Smooth muscle cell of the coronary artery (primary cell): ENCODE measurements around the gene ASNS. TPM values are rescaled to one million over a fixed set of nuclear protein-coding genes. Genes with fewer than 3 reads are reported as not detected.

Experiments
- total RNA-seq: library from RNA; depleted of rRNA; stranded (reverse); fragments of >200 nt; gene quantifications from 2 replicates; pipeline ENCODE4 v1.2.3, GENCODE V29; 2014; ENCODE audit warnings: low replicate concordance

ASNS gene
- 9.7 and 58.9 TPM in 2 replicates for total RNA-seq

GRCh38 chr7:97872025-97872669 is at the start of gene ASNS:
ASNS (minus strand) TSS chr7:97872408; CDS start chr7:97869156, 3,252 bp downstream.

Other genes starting within 250 kb of the ASNS start
- gene TAC1, start 140.3 kb downstream of the ASNS start, total RNA-seq: not detected in 2 replicates
- not detected in 2 replicates for gene OCM2, start 117.8 kb upstream of the ASNS start, total RNA-seq
- gene LMTK2, start 234.5 kb upstream of the ASNS start, total RNA-seq: 5.4 and 5.9 TPM in 2 replicates